ENCODE results near the gene SGCD. TPM values are rescaled to one million over a fixed set of nuclear protein-coding genes. Genes with fewer than 3 reads are reported as not detected.

Gene SGCD
- total and polyA plus RNA-seq, 9 of the 15 experiments (the other 6 are each of a cell fraction or from before 2014, with no cell fraction given) = not detected

- Histone ChIP-seq H3K36me3 (ENCODE audit: control insufficient read depth, insufficient read depth, low read length) (no peaks in the 10 kb centered on the region), H3K4me1 (replicated peaks in 1 of 2; ENCODE audit: control insufficient read depth in 2 of 2, insufficient read depth in 2 of 2, low read length in 2 of 2) (no peaks in the 10 kb centered on the region), H3K9ac (ENCODE audit: insufficient read depth in 1 of 2, low read depth in 2 of 2, low read length in 2 of 2) (no peak overlapping the region), H4K20me1 (replicated peaks; ENCODE audit: control insufficient read depth, insufficient read depth, low read length) (no peaks in the 10 kb centered on the region), H3K9me1 (ENCODE audit: control insufficient read depth, insufficient read depth, low read length) (no peaks in the 10 kb centered on the region), H3K4me2 (ENCODE audit: insufficient read depth, low read length) (no peak overlapping the region), H3K27me3 (ENCODE audit: control insufficient read depth in 2 of 2, insufficient read depth in 2 of 2, low read length in 2 of 2) (no peaks in the 10 kb centered on the region), H3K9me3 (replicated peaks; ENCODE audit: control insufficient read depth, insufficient read depth, low read depth, low read length) (no peaks in the 10 kb centered on the region), H3K27ac (ENCODE audit: extremely low read depth, low read depth, low read length) (no peak overlapping the region), H3K79me2 (ENCODE audit: control insufficient read depth, insufficient read depth, low read length) (no peaks in the 10 kb centered on the region), H3K4me3 (no peak overlapping the region), H2AFZ (ENCODE audit: low read depth, low read length) (no peak overlapping the region)
- no TSS peak for BruUV-seq (replicated peaks)
- intact Hi-C loops (cut with micrococcal nuclease) = no loop called here
- ChIA-PET POLR2A (no interaction called here), CTCF (ENCODE audit: low intra/inter-chr PET ratio) (no interaction called here)
- DNase-seq (ENCODE audit: extremely low read depth in 1 of 4, low spot score in 3 of 4) (no peak), FAIRE-seq (no peak), ATAC-seq (no peak)
- in situ Hi-C loops (cut with MboI) = no loop called here
- TF ChIP-seq ZBTB40 (IDR thresholded peaks at IDR 0.05) = no peak
- no peak for TF ChIP-seq ZBTB40 (CRISPR knock-in tag; IDR thresholded peaks at IDR 0.05)
- no peak for TF ChIP-seq MXD1 (CRISPR knock-in tag; IDR thresholded peaks at IDR 0.05; ENCODE audit: borderline replicate concordance, poor library complexity, severe bottlenecking)
- TF ChIP-seq SMARCA4 (IDR thresholded peaks at IDR 0.05) = no peak
- no peak for TF ChIP-seq ZNF696 (CRISPR knock-in tag; conservative IDR thresholded peaks at IDR 0.05)
- TF ChIP-seq DIDO1 (tag; IDR thresholded peaks at IDR 0.05; ENCODE audit: low read depth) = no peak
- TF ChIP-seq SMAD3 (CRISPR knock-in tag; conservative IDR thresholded peaks at IDR 0.05) = no peak
- no peak for TF ChIP-seq CHCHD3 (CRISPR knock-in tag; IDR thresholded peaks at IDR 0.05)
- TF ChIP-seq MEIS2 (IDR thresholded peaks at IDR 0.05; ENCODE audit: partially characterized antibody) = no peak
- no peak for TF ChIP-seq PHF8 (IDR thresholded peaks at IDR 0.05; ENCODE audit: borderline replicate concordance, low read length)
Measured at GRCh38 chr5:156722358-156722757, 395.4 kb downstream of the SGCD start.
